Neural cell (in vitro differentiated cells): ENCODE results near the gene VARS1. TPM values are rescaled to one million over a fixed set of nuclear protein-coding genes. Genes with fewer than 3 reads are reported as not detected.

Experiments used
- H2AFZ ChIP-seq: fragments of 200-600, 300-800 bp; sonication (generic), shearing (Covaris generic); 2 replicates; pipeline ENCODE4 v1.6.0; 2014; ENCODE audit warnings: low read depth, mild to moderate bottlenecking, antibody characterized with exemption, low read length, moderate library complexity
- H3F3A ChIP-seq: fragments of 200-600 bp; shearing (Covaris generic); 2 replicates; pipeline ENCODE4 v1.6.1; 2016; ENCODE audit warnings: mild to moderate bottlenecking, moderate library complexity, mixed read lengths, antibody characterized with exemption, low read length; ENCODE audit not compliant: insufficient read depth, poor library complexity, severe bottlenecking
- H3K27ac ChIP-seq: fragments of 200-600, 300-800 bp; sonication (generic), shearing (Covaris generic); 2 replicates; pipeline ENCODE4 v1.5.1; 2014; ENCODE audit warnings: mild to moderate bottlenecking, low read length, moderate library complexity
- H3K27me3 ChIP-seq: fragments of 300-800, 200-600 bp; sonication (generic), shearing (Covaris generic); 2 replicates; pipeline ENCODE4 v1.6.0; 2014; ENCODE audit warnings: mild to moderate bottlenecking, low read depth, low read length, moderate library complexity; ENCODE audit not compliant: insufficient read depth
- H3K36me3 ChIP-seq: fragments of 300-800, 200-600 bp; sonication (generic), shearing (Covaris generic); 2 replicates; pipeline ENCODE4 v1.5.1; 2014; ENCODE audit warnings: mild to moderate bottlenecking, antibody characterized with exemption, low read length, moderate library complexity; ENCODE audit not compliant: insufficient read depth
- H3K4me2 ChIP-seq: fragments of 300-800, 200-600 bp; sonication (generic), shearing (Covaris generic); 2 replicates; pipeline ENCODE4 v1.6.0; 2014; ENCODE audit warnings: mild to moderate bottlenecking, low read length
- H3K4me3 ChIP-seq: fragments of 300-800, 200-600 bp; sonication (generic), shearing (Covaris generic); 2 replicates; pipeline ENCODE4 v1.5.1; 2014; ENCODE audit warnings: mild to moderate bottlenecking, low read length, moderate library complexity
- H3K79me2 ChIP-seq: fragments of 200-600 bp; shearing (Covaris generic); replicated peaks from 2 replicates; pipeline ENCODE4 v1.6.0; 2014; ENCODE audit warnings: mild to moderate bottlenecking, low read length, moderate library complexity; ENCODE audit not compliant: insufficient read depth
- H3K9ac ChIP-seq: fragments of 300-800, 200-600 bp; sonication (generic), shearing (Covaris generic); 2 replicates; pipeline ENCODE4 v1.6.1; 2016; ENCODE audit warnings: mild to moderate bottlenecking, low read length, mixed read lengths
- H3K9me2 ChIP-seq: fragments of 200-600 bp; shearing (Covaris generic); 2 replicates; pipeline ENCODE4 v1.6.1; 2016; ENCODE audit warnings: mild to moderate bottlenecking, low read length, mixed read lengths; ENCODE audit not compliant: insufficient read depth
- H3K9me3 ChIP-seq: fragments of 200-600, 300-800 bp; sonication (generic), shearing (Covaris generic); 2 replicates; pipeline ENCODE4 v1.6.1; 2016; ENCODE audit warnings: mild to moderate bottlenecking, mixed run types, low read length, moderate library complexity, mixed read lengths
- H4K20me1 ChIP-seq: fragments of 200-600 bp; shearing (Covaris generic); 2 replicates; pipeline ENCODE4 v1.6.1; 2016; ENCODE audit warnings: mild to moderate bottlenecking, mixed run types; ENCODE audit not compliant: insufficient read depth
- EP300 ChIP-seq: fragments of 450-650 bp; conservative IDR thresholded peaks from 2 replicates; pipeline ENCODE4 v1.6.1; 2014; ENCODE audit warnings: antibody characterized with exemption, mild to moderate bottlenecking, moderate library complexity; ENCODE audit not compliant: poor library complexity, severe bottlenecking
- EZH2 ChIP-seq: fragments of 200-600, 300-800 bp; shearing (Covaris generic), sonication (generic); IDR thresholded peaks from 2 replicates; pipeline ENCODE4 v1.6.1; 2014; ENCODE audit warnings: antibody characterized with exemption, low read length, borderline replicate concordance, mild to moderate bottlenecking; ENCODE audit not compliant: insufficient read depth, poor library complexity, severe bottlenecking
- MXI1 ChIP-seq: fragments of 450-650 bp; conservative IDR thresholded peaks from 2 replicates; pipeline ENCODE4 v1.6.1; 2014; ENCODE audit warnings: antibody characterized with exemption, mild to moderate bottlenecking; ENCODE audit not compliant: poor library complexity, severe bottlenecking
- POLR2AphosphoS5 ChIP-seq: IDR thresholded peaks from 2 replicates; pipeline ENCODE4 v1.6.1; 2012
- RAD21 ChIP-seq: fragments of 450-650 bp; conservative IDR thresholded peaks from 2 replicates; pipeline ENCODE4 v1.6.1; 2014; ENCODE audit warnings: antibody characterized with exemption, mild to moderate bottlenecking, moderate library complexity
- SMC3 ChIP-seq: fragments of 450-650 bp; conservative IDR thresholded peaks from 2 replicates; pipeline ENCODE4 v1.6.1; 2014; ENCODE audit warnings: antibody characterized with exemption, mild to moderate bottlenecking, moderate library complexity; ENCODE audit not compliant: poor library complexity
- TAF1 ChIP-seq: IDR thresholded peaks from 2 replicates; pipeline ENCODE4 v1.6.1; 2012; ENCODE audit warnings: low read depth
- polyA plus RNA-seq: library from polyadenylated mRNA; depleted of rRNA; stranded (reverse); fragments of >200 nt; gene quantifications from 2 replicates; pipeline ENCODE4 v1.2.3, GENCODE V29; 2014
- TF ChIP-seq, protein P1 (sequence below): IDR thresholded peaks from 2 replicates; pipeline ENCODE4 v1.6.1; 2012; ENCODE audit warnings: borderline replicate concordance
- TF ChIP-seq, protein P2 (sequence below): fragments of 450-650 bp; IDR thresholded peaks from 2 replicates; pipeline ENCODE4 v1.5.1; 2014; ENCODE audit warnings: antibody characterized with exemption, mild to moderate bottlenecking, moderate library complexity; ENCODE audit not compliant: poor library complexity, severe bottlenecking

Gene VARS1
- polyA plus RNA-seq, 1 donor from 2014 or later, result 40.9 TPM

DNA sequence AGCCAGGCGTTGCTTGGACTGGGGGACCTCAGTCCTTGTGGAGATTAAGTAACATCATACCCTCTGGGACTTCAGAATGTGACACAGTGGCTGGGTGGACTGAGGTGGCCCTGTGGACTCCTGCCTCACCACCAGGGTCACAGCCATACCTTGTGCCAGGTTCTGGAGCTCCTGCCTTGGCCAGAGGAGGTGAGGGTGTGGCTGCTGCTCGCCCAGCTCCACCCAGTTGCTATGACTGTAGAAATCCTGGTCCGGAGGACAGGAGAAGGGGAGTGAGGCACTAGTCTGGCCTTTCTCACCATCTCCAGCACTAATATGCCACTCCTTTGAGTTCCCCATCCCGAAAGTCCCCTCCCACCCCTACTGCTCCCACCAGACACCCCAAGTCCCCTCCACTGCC is 20.4 kb downstream of the VARS1 start:
- H3K9me3 ChIP-seq, result no peaks in the 10 kb centered on the region
- TF ChIP-seq POLR2AphosphoS5 (no peak), EZH2 (no peak), SMC3 (no peak), MXI1 (no peak), RAD21 (no peak), TAF1 (no peak), EP300 (no peak)
- TF ChIP-seq, protein P1, sequence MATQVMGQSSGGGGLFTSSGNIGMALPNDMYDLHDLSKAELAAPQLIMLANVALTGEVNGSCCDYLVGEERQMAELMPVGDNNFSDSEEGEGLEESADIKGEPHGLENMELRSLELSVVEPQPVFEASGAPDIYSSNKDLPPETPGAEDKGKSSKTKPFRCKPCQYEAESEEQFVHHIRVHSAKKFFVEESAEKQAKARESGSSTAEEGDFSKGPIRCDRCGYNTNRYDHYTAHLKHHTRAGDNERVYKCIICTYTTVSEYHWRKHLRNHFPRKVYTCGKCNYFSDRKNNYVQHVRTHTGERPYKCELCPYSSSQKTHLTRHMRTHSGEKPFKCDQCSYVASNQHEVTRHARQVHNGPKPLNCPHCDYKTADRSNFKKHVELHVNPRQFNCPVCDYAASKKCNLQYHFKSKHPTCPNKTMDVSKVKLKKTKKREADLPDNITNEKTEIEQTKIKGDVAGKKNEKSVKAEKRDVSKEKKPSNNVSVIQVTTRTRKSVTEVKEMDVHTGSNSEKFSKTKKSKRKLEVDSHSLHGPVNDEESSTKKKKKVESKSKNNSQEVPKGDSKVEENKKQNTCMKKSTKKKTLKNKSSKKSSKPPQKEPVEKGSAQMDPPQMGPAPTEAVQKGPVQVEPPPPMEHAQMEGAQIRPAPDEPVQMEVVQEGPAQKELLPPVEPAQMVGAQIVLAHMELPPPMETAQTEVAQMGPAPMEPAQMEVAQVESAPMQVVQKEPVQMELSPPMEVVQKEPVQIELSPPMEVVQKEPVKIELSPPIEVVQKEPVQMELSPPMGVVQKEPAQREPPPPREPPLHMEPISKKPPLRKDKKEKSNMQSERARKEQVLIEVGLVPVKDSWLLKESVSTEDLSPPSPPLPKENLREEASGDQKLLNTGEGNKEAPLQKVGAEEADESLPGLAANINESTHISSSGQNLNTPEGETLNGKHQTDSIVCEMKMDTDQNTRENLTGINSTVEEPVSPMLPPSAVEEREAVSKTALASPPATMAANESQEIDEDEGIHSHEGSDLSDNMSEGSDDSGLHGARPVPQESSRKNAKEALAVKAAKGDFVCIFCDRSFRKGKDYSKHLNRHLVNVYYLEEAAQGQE, result no peak
- TF ChIP-seq, protein P2, sequence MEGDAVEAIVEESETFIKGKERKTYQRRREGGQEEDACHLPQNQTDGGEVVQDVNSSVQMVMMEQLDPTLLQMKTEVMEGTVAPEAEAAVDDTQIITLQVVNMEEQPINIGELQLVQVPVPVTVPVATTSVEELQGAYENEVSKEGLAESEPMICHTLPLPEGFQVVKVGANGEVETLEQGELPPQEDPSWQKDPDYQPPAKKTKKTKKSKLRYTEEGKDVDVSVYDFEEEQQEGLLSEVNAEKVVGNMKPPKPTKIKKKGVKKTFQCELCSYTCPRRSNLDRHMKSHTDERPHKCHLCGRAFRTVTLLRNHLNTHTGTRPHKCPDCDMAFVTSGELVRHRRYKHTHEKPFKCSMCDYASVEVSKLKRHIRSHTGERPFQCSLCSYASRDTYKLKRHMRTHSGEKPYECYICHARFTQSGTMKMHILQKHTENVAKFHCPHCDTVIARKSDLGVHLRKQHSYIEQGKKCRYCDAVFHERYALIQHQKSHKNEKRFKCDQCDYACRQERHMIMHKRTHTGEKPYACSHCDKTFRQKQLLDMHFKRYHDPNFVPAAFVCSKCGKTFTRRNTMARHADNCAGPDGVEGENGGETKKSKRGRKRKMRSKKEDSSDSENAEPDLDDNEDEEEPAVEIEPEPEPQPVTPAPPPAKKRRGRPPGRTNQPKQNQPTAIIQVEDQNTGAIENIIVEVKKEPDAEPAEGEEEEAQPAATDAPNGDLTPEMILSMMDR, result no peak

DNA sequence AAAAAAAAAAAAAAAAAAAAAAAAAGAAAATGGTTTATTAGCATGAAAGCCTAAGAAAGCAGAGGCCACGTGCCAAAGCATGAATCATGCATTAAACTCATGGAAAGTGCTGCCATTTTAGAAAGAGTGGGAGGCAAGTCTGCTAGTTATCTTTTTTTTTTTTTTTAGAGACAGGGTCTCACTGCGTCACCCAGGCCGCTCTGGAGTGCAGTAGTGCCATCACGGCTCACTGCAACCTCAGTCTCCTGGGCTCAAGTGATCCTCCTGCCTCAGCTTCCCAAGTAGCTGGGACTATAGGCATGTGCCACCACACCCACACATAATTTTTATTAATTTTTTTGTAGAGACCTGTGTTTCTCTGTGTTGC is 23.6 kb downstream of the VARS1 start:
- Histone ChIP-seq H3K9me3 (no peaks in the 10 kb centered on the region), H3K9ac (no peak overlapping the region), H3K4me3 (no peak overlapping the region), H3K4me2 (no peak overlapping the region), H2AFZ (no peak overlapping the region), H3F3A (no peaks in the 10 kb centered on the region), H3K36me3 (no peaks in the 10 kb centered on the region), H3K9me2 (no peaks in the 10 kb centered on the region), H4K20me1 (no peaks in the 10 kb centered on the region), H3K79me2 (no peaks in the 10 kb centered on the region), H3K27me3 (no peaks in the 10 kb centered on the region), H3K27ac (no peak overlapping the region)
- TF ChIP-seq, protein P2, result no peak
- no peak for TF ChIP-seq RAD21
- TF ChIP-seq, protein P1, result no peak
- no peak for TF ChIP-seq POLR2AphosphoS5
- TF ChIP-seq EZH2, result no peak
- TF ChIP-seq EP300, result no peak
- TF ChIP-seq SMC3, result no peak
- no peak for TF ChIP-seq MXI1
- no peak for TF ChIP-seq TAF1

More for the DNA sequence above, 20.4 kb downstream of the VARS1 start:
- Histone ChIP-seq H3K36me3 (peaks cover 2% of the 10 kb centered on the region), H3K4me2 (no peak overlapping the region), H3K9me2 (no peaks in the 10 kb centered on the region), H3K27ac (no peak overlapping the region), H3K79me2 (no peaks in the 10 kb centered on the region), H2AFZ (no peak overlapping the region), H3F3A (no peaks in the 10 kb centered on the region), H4K20me1 (no peaks in the 10 kb centered on the region), H3K4me3 (no peak overlapping the region), H3K9ac (no peak overlapping the region), H3K27me3 (no peaks in the 10 kb centered on the region)
